ENCODE results near the gene PTH1R.

Gene PTH1R

DNA sequence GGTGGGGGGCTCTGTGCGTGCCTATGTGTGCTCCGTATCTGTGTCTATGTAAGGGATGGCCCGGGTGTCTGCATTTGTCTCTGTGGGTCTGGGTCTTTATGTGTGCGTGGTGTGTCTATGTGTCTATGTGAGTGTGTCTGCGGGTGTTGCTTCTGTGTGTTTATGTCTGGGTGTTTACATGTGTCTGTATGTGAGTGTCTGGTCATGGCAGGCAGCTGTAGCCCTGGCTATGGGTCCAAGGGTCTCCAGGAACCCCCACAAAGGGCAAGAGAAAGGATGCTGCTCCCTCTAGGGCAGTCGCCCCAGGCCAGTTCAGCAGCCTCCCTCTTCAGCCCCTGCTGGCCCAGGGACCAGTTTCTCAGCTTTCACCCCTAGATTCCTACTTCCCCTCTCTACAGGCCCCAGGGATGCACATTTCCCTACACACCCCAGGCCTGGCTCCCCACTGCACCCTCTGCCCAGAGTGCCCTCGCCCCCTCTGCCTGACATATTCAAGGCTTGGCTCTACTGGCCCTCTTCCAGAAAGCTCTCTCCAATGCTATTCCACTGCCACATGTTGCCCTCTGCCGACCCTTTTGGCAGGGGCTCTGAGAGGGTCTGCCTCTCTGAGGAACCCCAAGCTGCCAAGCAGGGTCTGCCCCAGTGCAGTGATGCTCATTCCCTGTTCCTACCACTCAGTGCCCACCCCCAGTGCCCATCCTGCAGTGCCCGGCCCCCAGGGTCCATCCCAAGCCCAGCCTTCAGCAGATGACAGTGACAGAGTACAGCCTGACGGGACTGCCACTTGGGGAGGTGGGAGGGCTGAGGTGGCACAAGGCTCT is 13.2 kb upstream of the PTH1R start:
- no peak overlapping the region for H3K4me3 ChIP-seq (ENCODE audit: low read depth, low read length)
- in situ Hi-C loops (cut with HindIII; ENCODE audit: low sequenced_read_pairs), result no loop called here
- DNase-seq (ENCODE audit: low read depth, low spot score), result no peak
- TF ChIP-seq, protein P1, sequence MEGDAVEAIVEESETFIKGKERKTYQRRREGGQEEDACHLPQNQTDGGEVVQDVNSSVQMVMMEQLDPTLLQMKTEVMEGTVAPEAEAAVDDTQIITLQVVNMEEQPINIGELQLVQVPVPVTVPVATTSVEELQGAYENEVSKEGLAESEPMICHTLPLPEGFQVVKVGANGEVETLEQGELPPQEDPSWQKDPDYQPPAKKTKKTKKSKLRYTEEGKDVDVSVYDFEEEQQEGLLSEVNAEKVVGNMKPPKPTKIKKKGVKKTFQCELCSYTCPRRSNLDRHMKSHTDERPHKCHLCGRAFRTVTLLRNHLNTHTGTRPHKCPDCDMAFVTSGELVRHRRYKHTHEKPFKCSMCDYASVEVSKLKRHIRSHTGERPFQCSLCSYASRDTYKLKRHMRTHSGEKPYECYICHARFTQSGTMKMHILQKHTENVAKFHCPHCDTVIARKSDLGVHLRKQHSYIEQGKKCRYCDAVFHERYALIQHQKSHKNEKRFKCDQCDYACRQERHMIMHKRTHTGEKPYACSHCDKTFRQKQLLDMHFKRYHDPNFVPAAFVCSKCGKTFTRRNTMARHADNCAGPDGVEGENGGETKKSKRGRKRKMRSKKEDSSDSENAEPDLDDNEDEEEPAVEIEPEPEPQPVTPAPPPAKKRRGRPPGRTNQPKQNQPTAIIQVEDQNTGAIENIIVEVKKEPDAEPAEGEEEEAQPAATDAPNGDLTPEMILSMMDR (IDR thresholded peaks at IDR 0.05; ENCODE audit: low read depth, low read length), result no peak

DNA sequence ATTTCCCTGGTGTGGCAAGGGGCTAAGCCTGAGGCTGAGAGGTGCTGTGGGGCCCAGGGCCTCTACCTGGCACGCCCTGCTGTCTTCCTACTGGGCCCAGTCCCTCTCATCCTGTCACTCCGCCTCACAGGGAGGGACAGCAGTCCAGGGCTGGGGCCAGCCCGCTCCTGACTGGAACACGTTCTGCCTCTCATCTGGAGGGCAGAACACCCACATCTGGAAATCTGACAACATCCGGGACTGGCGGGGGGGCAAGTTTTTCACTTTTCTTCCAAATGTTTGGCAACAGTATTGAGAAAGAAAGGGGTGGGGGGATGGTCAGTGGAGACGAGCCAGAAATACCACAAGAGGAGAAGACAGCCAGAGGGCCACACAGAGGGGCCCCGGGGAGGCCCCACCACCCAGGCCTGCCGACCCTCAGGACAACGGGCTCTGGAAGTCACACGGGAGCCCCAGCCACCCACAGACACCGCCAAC is 12.5 kb upstream of the PTH1R start:
- in situ Hi-C loops (cut with HindIII; ENCODE audit: low sequenced_read_pairs), result no loop called here
- H3K4me3 ChIP-seq (ENCODE audit: low read depth, low read length), result no peak overlapping the region
- TF ChIP-seq, protein P1 (IDR thresholded peaks at IDR 0.05; ENCODE audit: low read depth, low read length), result no peak
- no peak for DNase-seq (ENCODE audit: low read depth, low spot score)

DNA sequence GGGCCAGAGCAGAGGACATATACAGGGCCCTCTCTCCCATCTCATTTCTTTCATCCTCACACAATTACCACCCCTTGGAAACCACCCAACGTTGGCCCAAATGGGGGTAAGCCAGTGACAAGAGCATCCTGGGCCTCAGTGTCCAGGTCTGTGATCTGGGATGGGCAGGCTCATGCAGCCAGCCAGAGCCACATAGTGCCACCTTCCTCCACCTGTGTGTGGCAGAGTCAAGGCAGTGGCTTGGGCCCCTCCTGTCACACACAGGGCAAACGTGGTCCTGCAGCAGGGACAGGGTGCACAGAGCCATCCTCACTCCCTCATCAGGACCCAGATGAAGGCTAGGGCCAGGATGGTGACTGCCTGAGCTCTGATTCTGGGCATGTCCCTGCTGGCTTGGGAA is 12.0 kb upstream of the PTH1R start:
- TF ChIP-seq, protein P1 (IDR thresholded peaks at IDR 0.05; ENCODE audit: low read depth, low read length), result no peak
- DNase-seq (ENCODE audit: low read depth, low spot score), result no peak
- H3K4me3 ChIP-seq (ENCODE audit: low read depth, low read length), result no peak overlapping the region
- in situ Hi-C loops (cut with HindIII; ENCODE audit: low sequenced_read_pairs), result no loop called here

DNA sequence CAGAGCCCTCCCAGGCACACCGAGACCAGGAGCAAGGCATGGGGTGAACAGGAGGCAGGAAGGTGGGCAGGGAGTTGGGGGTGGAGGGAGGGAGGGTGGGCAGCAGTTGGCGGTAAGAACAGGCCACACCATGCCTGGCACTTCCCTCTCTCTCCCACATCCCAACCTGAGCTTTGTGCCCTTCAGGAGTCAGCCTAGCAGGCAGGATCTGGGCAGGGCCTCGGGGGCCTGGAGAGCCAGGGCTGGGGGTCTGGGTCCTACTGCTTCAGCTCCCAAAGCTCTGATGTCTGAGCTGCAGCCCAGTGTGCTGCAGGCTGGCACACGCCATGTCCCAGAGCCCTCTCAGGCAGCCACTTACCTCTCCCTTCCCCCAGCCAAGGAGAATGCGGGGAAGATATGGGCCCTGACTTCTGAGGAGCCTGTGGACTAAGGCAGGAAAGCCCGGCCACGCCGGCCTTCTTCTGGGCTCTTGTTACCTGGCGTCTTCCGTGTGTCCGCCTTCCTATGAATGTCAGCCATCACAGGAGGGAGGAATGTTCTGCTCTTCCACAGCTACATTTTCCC is 11.4 kb upstream of the PTH1R start:
- H3K4me3 ChIP-seq (ENCODE audit: low read depth, low read length), result no peak overlapping the region
- no peak for DNase-seq (ENCODE audit: low read depth, low spot score)
- TF ChIP-seq, protein P1 (IDR thresholded peaks at IDR 0.05; ENCODE audit: low read depth, low read length), result no peak
- in situ Hi-C loops (cut with HindIII; ENCODE audit: low sequenced_read_pairs), result no loop called here

DNA sequence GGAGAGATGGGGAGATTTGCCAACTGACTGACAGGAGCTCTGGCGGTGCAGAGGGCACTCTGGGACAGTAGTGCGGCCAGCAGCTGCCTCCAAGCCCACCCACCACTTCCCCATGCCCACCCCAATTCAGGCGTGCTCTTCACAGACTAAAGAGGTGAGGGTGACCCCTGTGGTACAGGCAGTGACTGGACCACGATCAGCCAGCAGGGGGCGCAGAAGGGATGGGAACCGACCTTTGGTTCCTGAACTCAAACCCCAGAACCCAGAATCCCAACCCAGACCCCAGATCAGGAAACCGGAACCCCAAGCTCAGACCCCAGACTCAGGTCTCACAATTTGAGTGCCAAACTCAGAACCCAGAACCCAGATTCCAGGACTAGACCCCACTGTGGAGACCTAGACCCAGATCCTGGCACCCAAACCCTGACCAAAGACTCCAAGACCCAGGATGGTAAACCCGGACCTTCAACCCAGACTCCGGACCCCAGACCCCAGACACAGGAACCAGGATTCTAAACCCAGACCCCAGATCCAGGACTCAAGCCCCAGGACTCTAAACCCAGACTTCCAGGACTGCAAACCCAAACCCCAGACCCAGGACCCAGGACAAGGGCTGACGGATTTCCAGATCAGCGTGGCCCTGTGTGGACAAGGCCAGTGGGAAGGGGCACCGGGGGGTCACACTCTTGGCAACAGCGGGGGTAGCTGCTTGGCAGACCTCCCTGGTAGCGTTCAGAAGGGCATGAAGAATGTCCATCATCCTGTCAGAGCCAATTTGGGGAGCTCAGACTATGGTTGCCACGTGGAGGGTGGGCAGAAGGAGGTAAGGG is 10.6 kb upstream of the PTH1R start:
- DNase-seq (ENCODE audit: low read depth, low spot score), result no peak
- TF ChIP-seq, protein P1 (IDR thresholded peaks at IDR 0.05; ENCODE audit: low read depth, low read length), result peak; percentile 89
- H3K4me3 ChIP-seq (ENCODE audit: low read depth, low read length), result no peak overlapping the region
- in situ Hi-C loops (cut with HindIII; ENCODE audit: low sequenced_read_pairs), result no loop called here

DNA sequence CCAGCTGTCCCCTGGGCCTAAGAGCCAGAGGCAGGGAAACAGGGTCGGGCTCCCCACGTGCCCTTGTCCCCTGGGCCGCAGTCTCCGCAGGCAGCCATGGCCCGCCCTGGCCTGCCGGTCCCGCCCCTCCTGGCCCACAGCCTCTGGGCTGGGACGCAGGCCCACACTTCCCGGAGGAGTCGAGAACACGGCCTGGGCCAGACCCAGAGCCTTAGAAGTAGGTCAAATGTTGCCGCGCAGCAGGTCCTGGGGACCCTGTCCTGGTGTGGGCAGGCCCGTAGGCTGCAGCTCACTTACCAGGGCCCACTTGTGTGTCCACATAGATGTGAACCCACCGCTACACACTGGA is 10.0 kb upstream of the PTH1R start:
- in situ Hi-C loops (cut with HindIII; ENCODE audit: low sequenced_read_pairs), result no loop called here
- TF ChIP-seq, protein P1 (IDR thresholded peaks at IDR 0.05; ENCODE audit: low read depth, low read length), result no peak
- H3K4me3 ChIP-seq (ENCODE audit: low read depth, low read length), result no peak overlapping the region
- DNase-seq (ENCODE audit: low read depth, low spot score), result no peak
